HG03432 (cell line): ENCODE measurements around the gene KIF26B.

Experiments
- ATAC-seq: cut with Tn5 transposase; IDR thresholded peaks from one replicate; pipeline ENCODE4 v1.9.1; 2021; ENCODE audit warnings: mild to moderate bottlenecking, moderate library complexity; ENCODE audit not compliant: unreplicated experiment

Gene KIF26B

DNA sequence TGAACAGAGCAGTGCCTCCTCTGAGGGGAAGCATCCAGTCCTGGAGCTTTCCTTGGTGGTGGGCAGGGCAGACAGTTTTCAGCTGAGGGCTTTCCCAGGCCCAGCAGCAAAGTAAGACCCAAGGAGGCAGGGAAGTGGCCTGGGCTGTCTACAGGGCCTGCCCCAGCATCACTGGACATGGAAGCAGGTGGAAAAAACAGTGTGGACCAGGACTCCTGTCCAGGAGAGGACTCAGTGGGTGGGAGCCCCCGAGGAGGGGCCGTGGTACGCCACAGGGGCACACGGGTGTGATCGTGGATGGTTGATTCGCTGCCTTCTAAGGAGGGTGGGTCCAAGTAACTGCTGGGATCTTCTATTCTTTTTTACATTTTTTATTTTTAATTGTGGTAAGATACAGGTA, 387.6 kb downstream of the KIF26B start:
- no peak for ATAC-seq

DNA sequence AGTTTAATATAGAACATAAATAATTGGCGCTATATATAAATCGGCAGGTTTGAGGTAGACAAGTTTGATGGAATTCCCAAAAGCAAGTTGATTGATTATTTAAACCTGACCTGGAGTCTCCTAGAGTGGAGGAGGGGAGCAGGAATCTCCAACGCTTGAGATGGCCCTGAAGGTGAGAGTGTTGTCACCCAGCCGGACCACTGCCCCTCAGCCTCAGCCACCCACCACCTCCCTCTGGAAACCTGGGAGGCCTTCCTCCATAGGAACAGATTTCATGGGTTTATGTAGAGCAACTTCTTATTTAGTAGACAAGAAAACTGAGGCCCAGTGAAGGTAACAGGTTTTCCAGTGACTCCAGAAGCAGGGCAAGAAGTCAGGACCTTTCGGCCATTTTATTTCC, 389.5 kb downstream of the KIF26B start:
- ATAC-seq = no peak

DNA sequence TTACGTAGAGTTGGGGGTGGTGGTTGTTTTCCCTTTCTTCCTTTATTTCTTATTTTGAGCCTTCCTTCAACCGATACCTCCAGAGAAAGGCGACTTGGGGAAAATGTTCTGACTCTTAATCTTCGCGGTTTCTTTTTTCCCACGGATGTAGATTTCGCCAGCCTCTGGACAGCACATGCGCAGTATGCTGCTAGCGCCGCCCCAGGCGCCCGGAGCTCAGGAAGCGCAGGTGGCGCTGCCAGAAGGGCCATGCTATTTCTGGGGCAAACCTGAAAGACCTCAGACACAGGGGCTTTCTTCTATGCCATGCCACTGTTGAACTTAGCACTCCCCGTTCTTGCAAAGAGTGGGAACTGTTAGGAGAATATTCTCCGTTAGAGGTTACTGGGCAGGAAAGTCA, 392.1 kb downstream of the KIF26B start:
- no peak for ATAC-seq

DNA sequence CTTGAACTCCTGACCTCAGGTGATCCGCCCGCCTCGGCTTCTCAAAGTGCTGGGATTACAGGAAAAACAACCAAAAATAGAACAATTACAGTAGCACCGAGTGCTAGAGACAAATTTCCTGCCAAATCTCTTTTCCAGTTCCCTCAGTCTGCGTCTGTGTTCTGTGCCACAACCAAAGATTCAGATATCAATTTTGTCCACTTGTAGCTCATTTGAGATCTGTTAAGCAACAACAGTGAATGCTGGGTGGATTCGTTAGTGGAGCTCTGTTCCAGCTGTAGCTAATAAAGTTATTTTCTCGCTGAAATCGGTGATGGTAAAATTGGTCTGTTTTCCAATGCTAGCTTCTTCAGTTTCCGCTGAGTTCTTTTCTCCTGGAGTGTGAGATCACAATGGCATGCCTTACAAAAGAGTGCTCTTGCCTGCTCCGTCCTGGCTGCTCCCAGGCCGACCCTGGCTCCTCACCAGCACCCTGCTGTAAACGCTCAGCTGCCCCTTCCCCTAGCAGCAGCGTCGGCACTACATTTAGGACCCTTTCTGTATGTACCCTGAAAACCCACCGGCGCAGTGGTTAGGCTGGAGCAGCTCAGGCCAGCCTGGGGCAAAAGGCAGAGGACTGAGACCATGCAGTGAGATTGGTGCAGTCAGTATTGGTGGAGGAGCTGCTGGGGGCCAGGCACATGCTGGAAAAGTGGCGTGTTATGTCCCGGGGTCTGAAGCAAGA, 395.4 kb downstream of the KIF26B start:
- ATAC-seq = no peak

DNA sequence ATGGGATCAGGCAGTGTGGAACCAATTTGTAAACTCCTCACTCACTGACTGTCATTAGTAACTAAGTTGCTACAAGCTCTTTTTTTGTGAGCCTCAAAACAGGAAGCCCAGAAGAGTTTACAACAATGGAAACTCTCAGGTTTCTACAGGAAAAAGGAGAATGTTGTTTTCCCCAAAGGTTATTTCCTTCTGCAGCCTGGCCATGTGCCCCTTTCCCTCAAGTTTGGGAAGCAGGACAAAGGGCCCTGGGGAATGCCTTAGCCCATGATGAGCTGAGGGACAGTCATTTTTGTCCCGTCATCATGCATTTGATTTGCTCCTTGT, 395.9 kb downstream of the KIF26B start:
- ATAC-seq = no peak

DNA sequence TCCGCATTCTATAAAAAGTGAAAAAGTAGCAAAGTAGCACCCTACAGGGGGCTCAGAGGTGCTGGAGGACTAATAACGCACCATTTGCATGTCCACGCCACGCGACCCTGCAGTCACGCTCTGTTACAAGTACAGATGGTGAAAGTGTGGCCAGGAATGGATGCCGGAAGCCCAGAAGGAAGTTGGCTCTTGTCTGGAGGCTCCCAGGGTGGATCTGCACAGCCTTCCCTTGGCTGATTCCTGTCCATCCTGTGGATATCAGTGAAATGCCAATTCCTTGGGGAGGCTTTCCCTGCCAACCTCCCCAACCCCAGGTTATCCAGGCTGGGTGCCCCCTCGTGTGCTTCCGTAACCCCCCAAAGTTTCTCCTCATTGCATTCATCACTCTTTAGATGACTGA, 396.8 kb downstream of the KIF26B start:
- no peak for ATAC-seq

DNA sequence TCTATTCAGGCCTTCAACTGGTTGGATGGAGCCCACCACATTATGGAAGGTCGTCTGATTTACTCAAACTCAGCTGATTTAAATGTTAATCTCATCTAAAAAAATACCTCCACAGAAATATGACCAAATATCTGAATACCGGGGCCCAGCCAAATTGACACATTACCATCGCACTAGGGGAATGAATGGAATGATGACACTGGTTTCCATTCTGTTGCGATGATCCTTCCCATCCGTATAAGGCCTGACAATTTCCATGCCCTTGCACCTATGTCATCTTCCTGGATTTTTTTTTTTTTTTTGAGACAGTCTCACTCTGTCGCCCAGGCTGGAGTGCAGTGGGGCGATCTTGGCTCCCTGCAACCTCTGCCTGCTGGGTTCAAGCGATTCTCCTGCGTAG, 397.5 kb downstream of the KIF26B start:
- ATAC-seq = no peak

DNA sequence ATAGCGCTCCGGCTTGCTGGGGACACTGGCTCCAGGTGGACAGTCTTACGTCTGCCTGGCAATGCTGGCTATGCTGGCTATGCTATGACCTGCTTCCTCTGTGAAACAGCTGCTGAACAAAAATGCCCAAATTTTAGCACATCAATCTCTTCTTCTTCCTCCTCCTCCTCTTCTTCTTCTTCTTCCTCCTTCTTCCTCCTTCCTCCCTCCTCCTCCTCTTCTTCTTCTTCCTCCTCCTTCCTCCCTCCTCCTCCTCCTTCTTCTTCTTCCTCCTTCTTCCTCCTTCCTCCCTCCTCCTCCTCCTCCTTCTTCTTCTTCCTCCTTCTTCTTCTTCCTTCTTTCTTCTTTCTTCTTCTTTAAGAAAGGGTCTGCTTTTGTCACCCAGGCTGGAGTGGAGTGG, 401.3 kb downstream of the KIF26B start:
- no peak for ATAC-seq

DNA sequence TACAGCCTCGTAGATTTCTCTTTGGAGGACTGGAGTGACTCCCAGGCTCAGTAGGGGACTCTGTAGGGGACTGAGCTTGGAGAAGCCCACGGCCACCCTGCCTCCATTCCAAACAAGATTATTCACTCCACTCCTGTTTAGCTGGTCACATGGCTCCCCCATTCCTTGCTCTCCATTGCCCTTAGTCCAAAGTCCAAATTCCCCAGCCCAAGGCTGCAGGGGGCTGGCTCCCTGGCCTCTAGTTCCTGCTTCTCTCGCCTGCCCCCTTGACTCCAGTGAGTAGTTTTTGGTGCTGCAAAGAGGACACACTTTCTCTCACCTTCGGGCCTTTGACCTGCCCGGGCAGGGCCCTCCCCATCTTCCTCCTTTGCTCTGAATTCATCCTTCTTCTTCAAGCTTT, 403.3 kb downstream of the KIF26B start:
- no peak for ATAC-seq

DNA sequence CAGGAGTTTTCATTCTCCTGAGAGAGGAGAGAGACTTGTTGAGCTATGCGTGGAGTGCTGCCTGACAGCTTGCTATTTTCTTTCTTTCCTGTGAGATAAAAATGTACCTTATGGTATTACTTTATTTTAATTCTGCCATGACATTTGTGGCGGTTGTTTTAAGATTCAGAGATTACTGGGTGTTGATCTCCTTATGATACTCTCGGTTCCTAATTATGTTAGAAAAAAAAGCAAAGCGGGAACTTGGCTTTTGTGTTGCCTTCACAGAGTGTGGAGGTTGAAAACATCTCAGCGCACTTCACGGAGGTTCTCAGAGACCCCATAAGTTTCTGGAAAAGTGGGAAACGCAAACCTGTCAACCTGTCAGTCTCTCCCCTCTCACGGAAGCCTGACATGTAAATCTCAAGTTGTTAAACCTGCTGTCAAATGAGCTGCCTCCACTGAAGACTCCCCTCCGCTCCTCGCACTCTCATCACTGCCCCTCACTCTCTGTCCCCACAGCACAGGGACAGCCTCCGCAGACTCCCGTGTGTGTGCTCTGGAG, 405.6 kb downstream of the KIF26B start:
- no peak for ATAC-seq

DNA sequence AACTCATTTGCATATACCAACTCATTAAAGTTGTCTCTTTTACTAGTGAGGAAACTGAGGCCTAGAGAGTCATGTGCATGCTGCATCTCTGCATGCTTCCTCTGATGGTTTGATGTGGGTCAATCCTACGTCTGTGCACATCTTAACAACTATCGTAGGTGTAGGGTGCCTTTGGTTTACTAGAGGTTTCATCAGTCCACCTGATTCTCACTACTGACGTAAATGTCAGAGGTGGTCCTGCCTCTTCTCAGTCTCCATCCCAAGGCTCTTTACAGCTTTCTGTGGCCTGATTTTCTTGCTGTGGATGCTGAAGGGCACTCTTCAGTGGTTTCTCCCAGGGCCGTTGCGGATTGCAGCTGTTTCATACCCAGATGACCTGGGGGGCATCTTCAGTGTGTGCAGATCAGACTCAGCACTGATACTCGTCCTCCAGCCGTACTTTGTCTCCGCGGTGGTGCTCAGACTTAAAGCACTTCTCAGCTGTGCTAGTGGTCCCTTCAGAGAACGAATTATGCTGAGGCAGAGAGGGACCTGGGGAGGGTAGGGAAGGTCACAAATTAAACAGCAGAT, 407.0 kb downstream of the KIF26B start:
- no peak for ATAC-seq

DNA sequence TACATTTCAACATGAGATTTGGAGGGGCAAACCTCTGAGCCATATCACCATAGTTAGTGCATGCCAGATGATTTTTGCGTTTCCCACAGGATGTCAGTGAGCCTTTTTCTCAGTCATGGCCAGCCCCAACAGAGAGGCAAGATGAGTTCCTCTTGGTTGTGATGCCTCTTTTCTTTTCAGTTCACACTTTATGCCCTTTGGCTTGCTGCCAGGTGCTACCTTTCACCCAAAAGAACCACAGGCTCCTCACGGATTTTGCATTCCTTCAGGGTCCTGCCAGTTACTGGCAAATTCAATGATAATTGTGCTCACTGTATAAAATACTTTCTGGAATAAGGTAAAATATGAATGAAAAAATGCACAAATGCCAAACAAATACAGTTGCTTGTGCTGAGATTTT, 411.3 kb downstream of the KIF26B start:
- ATAC-seq = no peak

DNA sequence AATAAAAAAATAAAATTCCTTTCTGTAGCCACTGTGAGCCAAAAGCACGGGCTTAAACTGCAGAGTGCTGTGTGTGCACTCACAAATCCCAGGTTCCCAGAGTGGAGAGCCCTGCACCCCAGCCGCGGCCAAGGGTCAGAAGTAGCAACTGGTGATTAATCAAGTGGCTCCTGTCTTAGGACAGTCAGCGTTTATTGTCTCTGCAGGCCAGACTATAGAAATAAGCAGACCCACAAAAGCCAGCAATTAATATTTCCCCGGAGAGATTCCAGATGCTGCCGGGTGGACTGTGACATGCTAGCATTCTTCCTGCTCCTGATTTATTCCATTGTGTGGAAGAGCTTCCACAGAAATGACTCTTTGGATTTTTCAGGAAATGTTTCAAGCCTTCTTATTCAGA, 412.2 kb downstream of the KIF26B start:
- no peak for ATAC-seq

DNA sequence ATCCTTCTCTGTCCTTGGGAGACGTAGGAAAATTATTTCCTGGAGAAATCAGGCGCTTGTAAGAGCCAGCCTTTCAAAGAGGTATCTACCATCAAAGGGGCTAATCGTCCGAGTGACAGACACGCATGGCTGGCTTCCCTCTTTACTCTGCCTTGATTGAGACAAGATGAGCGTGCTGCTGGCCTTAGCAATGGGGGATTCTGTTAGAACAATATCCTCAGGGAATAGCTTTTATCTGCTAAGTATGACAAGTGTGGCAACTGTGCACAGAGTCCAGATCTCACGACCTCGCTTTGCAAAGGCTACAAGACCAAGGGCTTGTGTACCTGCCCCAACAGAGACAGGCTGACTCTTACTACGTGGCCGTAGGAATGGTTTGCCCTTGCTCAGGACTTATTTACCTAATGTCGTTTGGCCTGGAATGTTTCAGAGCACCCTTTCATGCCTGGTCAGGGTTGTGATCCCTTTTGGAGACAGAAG, 417.1 kb downstream of the KIF26B start:
- no peak for ATAC-seq

DNA sequence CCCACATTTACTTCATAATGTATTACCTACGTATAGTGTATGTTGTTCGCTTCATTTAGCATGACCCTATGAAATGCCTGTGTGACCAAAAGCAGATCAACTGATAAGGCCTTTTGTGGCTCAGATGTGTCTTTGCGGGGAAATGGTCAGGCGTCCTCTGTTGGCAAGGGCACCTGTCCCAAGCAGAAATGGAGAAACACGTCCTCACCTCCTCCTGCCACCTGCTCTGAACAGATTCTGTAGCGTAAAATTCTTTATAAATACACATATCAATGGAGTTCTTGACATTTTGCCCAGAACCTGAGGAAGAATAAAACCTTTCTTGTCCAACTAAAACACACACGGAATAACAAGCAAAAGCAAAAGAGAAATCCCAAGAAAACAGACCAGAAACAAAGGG, 417.9 kb downstream of the KIF26B start:
- no peak for ATAC-seq

DNA sequence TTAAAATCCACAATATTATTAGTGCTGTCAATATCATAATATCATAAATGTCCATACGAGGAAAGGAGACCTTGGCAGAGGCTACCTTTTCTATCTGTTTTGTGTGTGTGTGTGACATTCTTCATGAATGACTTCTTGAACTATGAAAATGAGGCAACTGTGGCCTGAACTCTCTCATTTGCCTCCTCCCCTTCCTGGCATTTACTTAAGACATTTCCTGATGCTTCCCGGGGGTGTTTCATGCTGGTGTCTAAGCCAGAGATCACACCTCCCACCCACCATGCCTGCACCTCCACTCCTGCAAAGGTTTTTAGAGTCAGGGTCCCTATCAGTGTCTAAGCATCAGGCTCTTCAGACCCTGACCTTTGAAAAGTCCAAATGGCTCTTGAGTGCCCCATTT, 420.9 kb downstream of the KIF26B start:
- ATAC-seq = no peak

DNA sequence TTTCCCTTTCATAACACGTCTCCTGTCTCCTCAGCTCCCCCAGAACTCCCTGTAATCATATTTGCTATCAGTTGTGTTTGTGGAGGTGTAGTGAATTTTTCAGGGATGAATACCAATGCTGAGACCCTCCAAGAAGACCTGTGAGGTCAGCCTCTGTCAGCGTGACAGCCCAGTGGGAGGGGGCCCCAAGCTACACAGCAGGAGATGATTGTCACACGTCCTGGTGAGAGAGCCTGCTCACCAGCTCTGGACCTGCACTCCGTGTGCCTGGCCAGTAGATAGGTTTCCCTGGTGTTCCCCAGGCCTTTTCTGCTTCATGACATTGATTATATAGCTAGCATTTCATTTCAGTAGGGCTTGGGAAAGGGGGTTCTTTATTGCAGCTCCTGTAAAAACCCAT, 421.5 kb downstream of the KIF26B start:
- ATAC-seq = no peak

DNA sequence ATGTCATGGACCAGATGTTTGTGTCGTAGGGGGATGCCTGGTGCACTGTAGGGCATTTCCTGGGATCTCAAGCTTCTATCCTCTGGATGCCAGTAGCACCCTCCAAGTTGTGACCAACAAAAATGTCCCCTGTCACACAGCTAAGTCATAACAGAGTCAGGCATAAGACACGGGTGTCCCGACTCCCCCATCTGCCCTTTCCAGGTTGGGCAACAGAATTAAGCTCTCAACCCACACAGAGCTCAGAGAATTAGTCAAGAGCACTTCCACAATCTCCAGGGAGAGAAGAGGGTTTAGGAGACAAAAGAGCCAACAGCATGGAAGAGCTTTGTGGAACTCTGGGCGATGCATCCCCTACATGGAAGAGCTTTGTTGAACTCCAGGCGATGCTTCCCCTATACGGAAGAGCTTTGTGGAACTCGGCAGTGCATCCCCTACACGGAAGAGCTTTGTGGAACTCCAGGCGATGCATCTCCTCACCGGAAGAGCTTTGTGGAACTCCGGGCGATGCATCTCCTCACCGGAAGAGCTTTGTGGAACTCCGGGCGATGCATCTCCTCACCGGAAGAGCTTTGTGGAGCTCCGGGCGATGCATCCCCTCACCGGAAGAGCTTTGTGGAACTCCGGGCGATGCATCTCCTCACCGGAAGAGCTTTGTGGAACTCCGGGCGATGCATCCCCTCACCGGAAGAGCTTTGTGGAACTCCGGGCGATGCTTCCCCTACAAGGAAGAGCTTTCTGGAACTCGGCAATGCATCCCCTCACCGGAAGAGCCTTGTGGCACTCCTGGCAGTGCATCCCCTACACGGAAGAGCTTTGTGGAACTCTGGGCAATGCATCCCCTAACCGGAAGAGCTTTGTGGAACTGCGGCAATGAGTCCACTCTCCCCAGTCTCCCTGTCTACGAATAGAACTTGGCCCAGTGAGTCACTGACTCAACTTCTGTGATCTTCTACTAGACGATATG, 422.7 kb downstream of the KIF26B start:
- ATAC-seq = no peak

DNA sequence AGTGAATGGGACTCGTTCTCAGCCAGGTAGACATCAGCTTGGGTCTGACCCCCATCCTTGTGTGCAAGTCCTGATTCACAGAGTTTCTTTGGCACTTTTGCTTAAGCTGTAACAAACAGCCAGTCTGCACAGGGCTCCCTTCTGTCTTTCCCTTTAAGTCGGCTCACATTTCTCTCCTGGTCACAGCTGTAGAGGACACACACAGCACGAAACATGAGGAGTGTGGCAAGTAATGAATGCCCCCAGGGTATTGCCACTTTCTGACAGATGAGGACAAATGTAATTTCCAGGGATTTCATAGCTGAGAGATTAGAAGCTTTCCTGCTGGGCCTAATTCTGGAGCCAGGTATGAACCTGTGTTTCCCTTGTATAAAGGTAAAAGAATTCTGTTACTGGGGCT, 423.5 kb downstream of the KIF26B start:
- no peak for ATAC-seq

DNA sequence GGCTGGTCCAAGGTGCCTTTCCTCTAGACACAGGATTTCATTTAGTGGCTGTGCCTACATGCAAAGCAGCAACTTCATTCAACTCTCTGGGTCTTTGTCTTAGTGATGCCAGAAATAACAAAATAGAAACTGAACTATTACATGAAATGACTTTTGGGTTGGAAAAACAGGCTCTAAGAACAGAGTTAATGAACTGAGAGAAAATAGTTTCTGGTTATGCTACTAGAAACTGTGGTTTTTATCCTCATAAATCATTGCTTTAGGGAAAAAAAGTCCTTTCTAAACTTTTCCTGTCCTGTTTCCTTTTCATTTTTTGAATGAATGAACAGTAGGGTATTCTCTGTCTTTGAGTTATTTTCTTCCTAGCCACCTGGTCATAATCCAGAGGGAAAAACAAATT, 424.0 kb downstream of the KIF26B start:
- ATAC-seq = no peak

DNA sequence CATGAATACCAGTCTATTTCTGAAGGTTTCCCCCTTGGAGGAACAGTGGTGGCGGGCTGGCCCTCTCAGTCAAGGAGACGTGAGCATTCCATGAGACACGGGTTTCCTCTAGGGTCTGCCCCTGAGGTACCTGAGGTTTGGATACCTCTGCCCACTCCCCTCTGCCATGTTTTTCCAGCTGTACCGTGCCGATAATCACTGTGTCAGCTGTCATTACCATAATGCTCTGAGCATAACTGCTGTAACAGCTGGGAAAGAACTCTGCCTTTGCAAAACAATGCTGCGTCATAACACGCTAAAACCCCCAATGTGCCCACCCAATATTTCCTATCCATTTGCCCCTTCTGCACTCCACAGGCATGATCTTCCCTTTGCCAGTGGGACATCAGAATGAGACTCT, 425.1 kb downstream of the KIF26B start:
- no peak for ATAC-seq

DNA sequence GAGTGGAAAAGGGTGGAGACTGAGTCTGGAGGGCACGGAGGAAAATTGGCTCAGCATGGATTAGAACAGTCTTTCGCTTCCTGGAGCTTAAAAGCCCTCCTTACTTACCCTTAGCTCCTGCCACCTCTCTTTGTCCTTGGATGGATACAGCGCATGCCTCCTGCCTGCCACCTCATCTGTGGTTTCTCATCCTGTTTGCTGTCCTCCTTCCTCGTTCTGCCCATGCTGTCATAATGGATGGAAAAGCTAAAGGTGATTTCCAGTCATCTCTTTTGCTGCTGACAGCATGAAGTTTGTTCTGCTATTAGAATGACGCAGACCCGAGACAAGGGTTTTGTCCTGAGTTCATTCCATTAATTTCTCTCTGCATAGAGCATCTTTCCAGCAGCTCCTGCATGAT, 425.9 kb downstream of the KIF26B start:
- ATAC-seq = no peak
